ENCODE data around the gene PHLDA2.

PHLDA2 gene

GRCh38 chr11:2896047-2896446 is 33.2 kb downstream of the PHLDA2 start:
- FAIRE-seq: no peak

- no peak for FAIRE-seq
Observed at GRCh38 chr11:2893935-2894334, 35.3 kb downstream of the PHLDA2 start.

GRCh38 chr11:2892967-2893528 is 36.2 kb downstream of the PHLDA2 start:
- FAIRE-seq: no peak

- FAIRE-seq: no peak
Observed at GRCh38 chr11:2892215-2892966, 36.8 kb downstream of the PHLDA2 start.

- no peak for FAIRE-seq
Observed at GRCh38 chr11:2891326-2892214, 37.6 kb downstream of the PHLDA2 start.

GRCh38 chr11:2890466-2891294 is 38.5 kb downstream of the PHLDA2 start:
- no peak for FAIRE-seq

GRCh38 chr11:2889362-2890273 is 39.6 kb downstream of the PHLDA2 start:
- no peak for FAIRE-seq

- FAIRE-seq: no peak
Observed at GRCh38 chr11:2888266-2888968, 40.8 kb downstream of the PHLDA2 start.

- no peak for FAIRE-seq
Observed at GRCh38 chr11:2887515-2888195, 41.6 kb downstream of the PHLDA2 start.

- FAIRE-seq: no peak
Observed at GRCh38 chr11:2886936-2887335, 42.3 kb downstream of the PHLDA2 start.

- FAIRE-seq: no peak
Observed at GRCh38 chr11:2886191-2886894, 42.9 kb downstream of the PHLDA2 start.

- FAIRE-seq: no peak
Observed at GRCh38 chr11:2885678-2886081, 43.5 kb downstream of the PHLDA2 start, which contains the start of gene CDKN1C. Gene CDKN1C, minus strand, starts transcription at chr11:2885775. Its CDS starts 319 bp downstream, at chr11:2885456.

- FAIRE-seq: no peak
Observed at GRCh38 chr11:2885017-2885677, 44.1 kb downstream of the PHLDA2 start.

- FAIRE-seq: no peak
Observed at GRCh38 chr11:2883979-2884815, 45.0 kb downstream of the PHLDA2 start.

GRCh38 chr11:2883640-2883978 is 45.6 kb downstream of the PHLDA2 start:
- no peak for FAIRE-seq

GRCh38 chr11:2882396-2883110 is 46.7 kb downstream of the PHLDA2 start:
- FAIRE-seq: no peak

GRCh38 chr11:2881981-2882375 is 47.2 kb downstream of the PHLDA2 start:
- no peak for FAIRE-seq
